Measurements from ENCODE around the gene MOSMO. TPM values are rescaled to one million over a fixed set of nuclear protein-coding genes. Genes with fewer than 3 reads are reported as not detected.
"Not testable (repeated sequence)": the region's sequence is repeated elsewhere in the genome, so short reads cannot be mapped to it uniquely, and the experiment has no call there.

MOSMO gene
- total RNA-seq, 4 donors from 2014 or later = 14.9 to 26.9 (median 24.1) TPM

DNA sequence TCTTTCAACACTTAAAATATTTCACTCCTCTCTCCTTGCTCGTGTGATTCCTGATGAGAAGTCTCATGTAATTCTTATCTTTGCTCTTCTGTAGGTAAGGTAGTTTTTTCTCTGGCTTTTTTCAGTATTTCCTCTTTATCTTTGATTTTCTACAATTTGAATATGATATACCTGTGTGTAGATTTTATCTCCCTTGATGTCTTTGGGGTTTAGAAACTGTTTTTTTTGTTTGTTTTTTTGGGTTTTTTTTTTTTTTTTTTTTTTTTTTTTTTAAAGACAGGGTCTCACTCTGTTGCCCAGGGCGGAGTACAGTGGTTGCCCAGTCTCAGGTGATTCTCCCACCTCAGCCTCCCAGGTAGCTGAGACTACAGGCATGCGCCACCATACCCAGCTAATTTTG, 26.6 kb downstream of the MOSMO start:
- Histone ChIP-seq H3K27me3 (no peaks in the 10 kb centered on the region), H3K36me3 (peaks cover 0 to 22% of the 10 kb centered on the region in 2 donors), H3K9me3 (no peaks in the 10 kb centered on the region), H3K4me3 (no peak overlapping the region), H3K4me1 (peaks cover 0 to 6% (median 0%) of the 10 kb centered on the region in 3 donors), H3K27ac (no peak overlapping the region)
- TF ChIP-seq EP300 (IDR thresholded peaks at IDR 0.05) (no peak), POLR2A (IDR thresholded peaks at IDR 0.05) (no peak), POLR2AphosphoS5 (IDR thresholded peaks at IDR 0.05) (no peak)
- TF ChIP-seq, protein P1, sequence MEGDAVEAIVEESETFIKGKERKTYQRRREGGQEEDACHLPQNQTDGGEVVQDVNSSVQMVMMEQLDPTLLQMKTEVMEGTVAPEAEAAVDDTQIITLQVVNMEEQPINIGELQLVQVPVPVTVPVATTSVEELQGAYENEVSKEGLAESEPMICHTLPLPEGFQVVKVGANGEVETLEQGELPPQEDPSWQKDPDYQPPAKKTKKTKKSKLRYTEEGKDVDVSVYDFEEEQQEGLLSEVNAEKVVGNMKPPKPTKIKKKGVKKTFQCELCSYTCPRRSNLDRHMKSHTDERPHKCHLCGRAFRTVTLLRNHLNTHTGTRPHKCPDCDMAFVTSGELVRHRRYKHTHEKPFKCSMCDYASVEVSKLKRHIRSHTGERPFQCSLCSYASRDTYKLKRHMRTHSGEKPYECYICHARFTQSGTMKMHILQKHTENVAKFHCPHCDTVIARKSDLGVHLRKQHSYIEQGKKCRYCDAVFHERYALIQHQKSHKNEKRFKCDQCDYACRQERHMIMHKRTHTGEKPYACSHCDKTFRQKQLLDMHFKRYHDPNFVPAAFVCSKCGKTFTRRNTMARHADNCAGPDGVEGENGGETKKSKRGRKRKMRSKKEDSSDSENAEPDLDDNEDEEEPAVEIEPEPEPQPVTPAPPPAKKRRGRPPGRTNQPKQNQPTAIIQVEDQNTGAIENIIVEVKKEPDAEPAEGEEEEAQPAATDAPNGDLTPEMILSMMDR (IDR thresholded peaks at IDR 0.05) = no peak
- 83 to 90% methylated on average over 1 to 2 of the region's 3 CpGs for WGBS, 2 donors (ENCODE audit: low coverage in 1 of 2)
- ATAC-seq = no peak

DNA sequence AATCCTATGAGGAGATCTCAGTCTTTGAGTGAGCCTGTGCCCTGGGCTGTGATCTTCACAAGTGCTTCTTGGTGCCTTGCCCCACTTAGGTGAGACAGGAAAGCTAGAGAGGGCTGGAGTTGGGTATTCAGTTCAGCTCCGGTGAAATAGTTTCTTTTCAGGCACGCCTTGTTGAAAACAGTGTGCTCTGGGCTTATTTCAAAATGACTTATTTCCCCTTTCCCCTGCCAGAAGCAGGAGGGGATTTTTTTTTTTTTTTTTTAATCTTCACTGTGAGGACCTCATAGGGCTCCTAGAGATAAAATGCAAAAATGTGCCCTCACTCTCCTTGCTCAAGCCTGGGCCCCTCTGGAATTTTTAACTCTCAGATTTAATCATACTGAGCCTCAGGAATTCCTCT, 27.2 kb downstream of the MOSMO start:
- 33 to 80% methylated on average over 1 of the region's 2 CpGs for WGBS, 2 donors (ENCODE audit: low coverage in 1 of 2)
- no peaks in the 10 kb centered on the region for H3K9me3 ChIP-seq
- no peaks in the 10 kb centered on the region for H3K27me3 ChIP-seq
- H3K27ac ChIP-seq = no peak overlapping the region
- ATAC-seq = no peak
- no peak overlapping the region for H3K4me3 ChIP-seq
- no peaks in the 10 kb centered on the region for H3K4me1 ChIP-seq
- TF ChIP-seq POLR2AphosphoS5 (IDR thresholded peaks at IDR 0.05) (no peak), POLR2A (IDR thresholded peaks at IDR 0.05) (no peak), EP300 (IDR thresholded peaks at IDR 0.05) (no peak)
- TF ChIP-seq, protein P1 (IDR thresholded peaks at IDR 0.05) = no peak
- peaks cover 0 to 22% of the 10 kb centered on the region in 2 donors for H3K36me3 ChIP-seq

DNA sequence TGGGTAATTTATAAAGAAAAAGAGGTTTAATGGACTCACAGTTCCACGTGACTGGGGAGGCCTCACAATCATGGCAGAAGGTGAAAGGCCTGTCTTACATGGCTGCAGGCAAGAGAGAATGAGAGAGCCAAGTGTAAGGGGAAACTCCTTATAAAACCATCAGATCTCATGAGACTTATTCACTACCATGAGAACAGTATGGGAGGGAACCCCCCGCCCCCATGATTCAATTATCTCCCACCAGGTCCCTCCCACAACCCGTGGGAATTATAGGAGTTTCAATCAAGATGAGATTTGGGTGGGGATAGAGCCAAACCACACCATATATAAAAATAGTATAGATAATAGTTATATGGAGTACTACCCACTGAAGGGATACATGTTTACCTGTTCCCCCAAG, 36.0 kb downstream of the MOSMO start:
- H3K27ac ChIP-seq, ATAC-seq, H3K27me3 ChIP-seq, H3K36me3 ChIP-seq, H3K4me1 ChIP-seq, H3K4me3 ChIP-seq, H3K9me3 ChIP-seq: not testable (repeated sequence)
- 81 to 84% methylated on average over 2 to 3 of the region's 3 CpGs for WGBS, 2 donors (ENCODE audit: low coverage in 1 of 2)

DNA sequence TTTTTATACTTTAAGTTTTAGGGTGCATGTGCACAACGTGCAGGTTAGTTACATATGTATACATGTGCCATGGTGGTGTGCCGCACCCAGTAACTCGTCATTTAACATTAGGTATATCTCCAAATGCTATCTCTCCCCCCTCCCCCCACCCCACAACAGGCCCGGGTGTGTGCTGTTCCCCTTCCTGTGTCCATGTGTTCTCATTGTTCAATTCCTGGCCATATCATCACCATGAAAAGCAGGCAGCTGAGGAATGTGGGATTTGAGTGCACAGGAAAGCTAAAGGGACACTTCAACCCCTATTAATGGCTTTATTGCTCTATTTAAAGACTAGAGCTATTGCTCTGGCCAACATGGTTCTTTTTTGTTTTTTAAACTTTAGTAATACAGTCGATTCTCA, 38.0 kb downstream of the MOSMO start:
- not testable (repeated sequence) for H3K4me3 ChIP-seq, H3K27me3 ChIP-seq, H3K4me1 ChIP-seq, ATAC-seq, H3K27ac ChIP-seq, H3K9me3 ChIP-seq, H3K36me3 ChIP-seq
- WGBS, 2 donors (ENCODE audit: low coverage in 1 of 2) = 53 to 59% methylated on average over 2 to 4 of the region's 5 CpGs

DNA sequence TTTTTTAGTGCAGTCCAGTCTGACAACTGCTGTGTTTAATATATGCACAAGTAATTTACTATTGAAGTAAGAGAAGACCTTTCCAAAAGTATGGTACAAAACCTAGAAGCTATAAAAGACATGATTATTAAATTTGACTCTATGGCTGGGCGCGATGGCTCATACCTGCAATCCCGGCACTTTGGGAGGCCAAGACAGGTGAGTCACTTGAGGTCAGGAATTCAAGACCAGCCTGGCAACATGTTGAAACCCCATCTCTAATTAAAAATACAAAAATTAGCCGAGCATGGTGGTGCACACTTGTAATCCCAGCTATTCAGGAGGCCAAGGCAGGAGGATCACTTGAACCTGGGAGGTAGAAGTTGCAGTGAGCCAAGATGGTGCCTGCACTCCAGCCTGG, 43.1 kb downstream of the MOSMO start:
- no peak overlapping the region for H3K27ac ChIP-seq
- 83 to 100% methylated on average over 1 to 4 of the region's 4 CpGs for WGBS, 2 donors (ENCODE audit: low coverage in 1 of 2)
- H3K9me3 ChIP-seq = no peaks in the 10 kb centered on the region
- no peaks in the 10 kb centered on the region for H3K27me3 ChIP-seq
- H3K4me1 ChIP-seq = no peaks in the 10 kb centered on the region
- H3K4me3 ChIP-seq = no peak overlapping the region
- no peak for ATAC-seq
- H3K36me3 ChIP-seq = peaks cover 0 to 6% of the 10 kb centered on the region in 2 donors
- TF ChIP-seq, protein P1 (IDR thresholded peaks at IDR 0.05) = no peak
- TF ChIP-seq POLR2AphosphoS5 (IDR thresholded peaks at IDR 0.05) (no peak), EP300 (IDR thresholded peaks at IDR 0.05) (no peak), POLR2A (IDR thresholded peaks at IDR 0.05) (no peak)

DNA sequence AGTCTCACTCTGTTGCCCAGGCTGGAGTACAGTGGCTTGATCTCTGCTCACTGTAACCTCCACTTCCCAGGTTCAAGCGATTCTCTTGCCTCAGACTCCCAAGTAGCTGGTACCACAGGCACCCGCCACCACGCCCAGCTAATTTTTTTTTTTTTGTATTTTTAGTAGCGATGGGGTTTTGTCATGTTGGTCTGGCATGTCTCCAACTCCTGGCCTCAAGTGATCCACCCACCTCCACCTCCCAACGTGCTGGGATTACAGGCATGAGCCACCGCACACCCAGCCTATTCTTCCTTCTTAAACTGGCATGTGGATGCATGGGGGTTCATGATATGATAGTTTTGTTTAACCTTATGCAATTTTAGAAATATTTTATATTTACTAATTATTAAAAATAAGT, 45.1 kb downstream of the MOSMO start:
- Histone ChIP-seq H3K27me3 (no peaks in the 10 kb centered on the region), H3K27ac (no peak overlapping the region), H3K36me3 (peaks cover 0 to 6% of the 10 kb centered on the region in 2 donors), H3K4me3 (no peak overlapping the region), H3K4me1 (no peaks in the 10 kb centered on the region), H3K9me3 (no peaks in the 10 kb centered on the region)
- WGBS, 2 donors (ENCODE audit: low coverage in 1 of 2) = 82 to 83% methylated on average over 6 of the region's 6 CpGs
- no peak for TF ChIP-seq POLR2A (IDR thresholded peaks at IDR 0.05)
- TF ChIP-seq EP300 (IDR thresholded peaks at IDR 0.05) = no peak
- TF ChIP-seq, protein P1 (IDR thresholded peaks at IDR 0.05) = no peak
- TF ChIP-seq POLR2AphosphoS5 (IDR thresholded peaks at IDR 0.05) = no peak
- ATAC-seq = no peak
